ENCODE data around the gene PBXIP1. TPM values are rescaled to one million over a fixed set of nuclear protein-coding genes. Genes with fewer than 3 reads are reported as not detected.
A peak's percentile ranks its signal among the peaks of the same experiment; 100 is the strongest.

PBXIP1 gene
- total RNA-seq, 4 donors from 2014 or later: 205 to 371 (median 283) TPM

GRCh38 chr1:154959426-154959780 lies 3.5 kb upstream of the PBXIP1 start:
- no peak for TF ChIP-seq CTCF (IDR thresholded peaks at IDR 0.05)
- no peak for TF ChIP-seq EP300 (IDR thresholded peaks at IDR 0.05)
- TF ChIP-seq POLR2A (IDR thresholded peaks at IDR 0.05): no peak
- H3K27ac ChIP-seq: peak overlapping the region in 3 of 4 donors; percentile 30 to 98 (median 87)
- no CpG with 5 or more reads among the region's 7 CpGs for WGBS, 2 donors (ENCODE audit: low coverage in 1 of 2)

GRCh38 chr1:154958681-154959425 lies 3.0 kb upstream of the PBXIP1 start:
- 87 to 91% methylated on average over 3 to 6 of the region's 16 CpGs for WGBS, 2 donors (ENCODE audit: low coverage in 1 of 2)
- no peaks in the 10 kb centered on the region for H3K27me3 ChIP-seq
- no peak for TF ChIP-seq POLR2A (IDR thresholded peaks at IDR 0.05)
- no peak for TF ChIP-seq EP300 (IDR thresholded peaks at IDR 0.05)
- no peak for TF ChIP-seq POLR2AphosphoS5 (IDR thresholded peaks at IDR 0.05)
- peaks cover 0 to 33% of the 10 kb centered on the region in 2 donors for H3K36me3 ChIP-seq
- ATAC-seq: no peak
- H3K4me1 ChIP-seq: peaks cover 9 to 90% (median 46%) of the 10 kb centered on the region in 3 donors
- peak overlapping the region in 3 of 4 donors; percentile 30 to 98 (median 87) for H3K27ac ChIP-seq
- H3K4me3 ChIP-seq: no peak overlapping the region
- no peaks in the 10 kb centered on the region for H3K9me3 ChIP-seq

More at GRCh38 chr1:154959426-154959780, 3.5 kb upstream of the PBXIP1 start:
- Histone ChIP-seq H3K27me3 (no peaks in the 10 kb centered on the region), H3K36me3 (peaks cover 0 to 39% of the 10 kb centered on the region in 2 donors), H3K9me3 (no peaks in the 10 kb centered on the region), H3K4me3 (no peak overlapping the region), H3K4me1 (peaks cover 7 to 87% (median 41%) of the 10 kb centered on the region in 3 donors)
- no peak for ATAC-seq

DNA sequence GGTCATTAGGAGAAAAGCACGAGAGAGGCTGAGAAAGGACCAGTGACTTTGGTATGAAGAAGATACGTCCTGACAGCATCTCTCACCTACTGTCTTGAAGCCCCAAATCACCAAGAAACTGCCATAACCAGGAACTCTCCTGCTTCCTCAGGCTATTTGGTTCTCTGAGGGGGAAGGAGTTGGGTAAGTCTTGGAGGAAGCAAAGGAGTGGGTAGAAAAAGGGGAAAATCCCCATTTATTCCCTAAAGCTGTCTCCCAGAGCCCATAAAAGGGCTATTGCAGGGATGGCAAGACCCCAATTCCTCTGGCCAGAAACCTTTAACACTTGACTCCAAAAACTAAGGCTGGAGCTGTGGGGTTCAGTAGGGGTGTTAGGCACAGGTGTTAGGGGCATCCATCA lies 2.1 kb upstream of the PBXIP1 start:
- Histone ChIP-seq H3K27me3 (no peaks in the 10 kb centered on the region), H3K4me1 (peaks cover 14 to 90% (median 51%) of the 10 kb centered on the region in 3 donors), H3K9me3 (no peaks in the 10 kb centered on the region), H3K4me3 (no peak overlapping the region), H3K27ac (peak overlapping the region in 2 of 4 donors; percentile 87 to 98), H3K36me3 (peaks cover 0 to 25% of the 10 kb centered on the region in 2 donors)
- TF ChIP-seq POLR2A (IDR thresholded peaks at IDR 0.05) (no peak), EP300 (IDR thresholded peaks at IDR 0.05) (no peak), POLR2AphosphoS5 (IDR thresholded peaks at IDR 0.05) (no peak), CTCF (IDR thresholded peaks at IDR 0.05) (no peak)
- 73 to 80% methylated on average over 1 to 2 of the region's 2 CpGs for WGBS, 2 donors (ENCODE audit: low coverage in 1 of 2)
- no peak for ATAC-seq

- 25 to 43% methylated on average over 5 to 7 of the region's 9 CpGs for WGBS, 2 donors (ENCODE audit: low coverage in 1 of 2)
- Histone ChIP-seq H3K27ac (peak overlapping the region; percentile 79 to 98 (median 88)), H3K9me3 (no peaks in the 10 kb centered on the region), H3K36me3 (peaks cover 0 to 21% of the 10 kb centered on the region in 2 donors), H3K27me3 (no peaks in the 10 kb centered on the region), H3K4me1 (peaks cover 14 to 90% (median 47%) of the 10 kb centered on the region in 3 donors), H3K4me3 (peak overlapping the region in 1 of 2 donors; percentile 63)
- no peak for TF ChIP-seq POLR2AphosphoS5 (IDR thresholded peaks at IDR 0.05)
- no peak for TF ChIP-seq POLR2A (IDR thresholded peaks at IDR 0.05)
- TF ChIP-seq CTCF (IDR thresholded peaks at IDR 0.05): no peak
- TF ChIP-seq EP300 (IDR thresholded peaks at IDR 0.05): no peak
- no peak for ATAC-seq
Observed at GRCh38 chr1:154957091-154957657, 1.3 kb upstream of the PBXIP1 start.

DNA sequence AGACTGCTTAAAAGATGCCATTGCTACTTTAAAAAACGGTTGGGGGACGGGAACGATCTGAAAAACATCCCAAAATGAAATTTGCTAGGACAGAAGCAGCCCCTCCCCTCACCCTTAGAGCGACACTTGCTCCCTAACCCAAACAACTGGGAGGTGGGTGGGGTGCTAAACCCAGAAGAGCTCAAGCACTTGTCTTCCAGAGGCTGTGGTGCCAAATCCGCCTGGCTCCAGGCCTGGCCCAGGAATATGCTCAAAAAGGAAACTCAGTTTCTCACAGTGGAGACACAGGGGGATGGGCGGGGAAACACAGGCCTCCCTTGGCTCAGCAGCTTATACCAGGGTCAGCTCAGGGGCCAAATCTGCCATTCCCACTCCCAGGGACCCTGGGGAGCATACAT lies 644 bp upstream of the PBXIP1 start:
- ATAC-seq: peak; percentile 28
- Histone ChIP-seq H3K4me3 (peak overlapping the region; percentile 63 to 66), H3K4me1 (peaks cover 14 to 95% (median 47%) of the 10 kb centered on the region in 3 donors), H3K36me3 (peaks cover 0 to 23% of the 10 kb centered on the region in 2 donors), H3K27me3 (no peaks in the 10 kb centered on the region), H3K27ac (peak overlapping the region; percentile 79 to 98 (median 88)), H3K9me3 (no peaks in the 10 kb centered on the region)
- WGBS, 2 donors (ENCODE audit: low coverage in 1 of 2): 6 to 7% methylated on average over 3 of the region's 6 CpGs
- TF ChIP-seq POLR2A (IDR thresholded peaks at IDR 0.05): no peak
- no peak for TF ChIP-seq EP300 (IDR thresholded peaks at IDR 0.05)
- no peak for TF ChIP-seq CTCF (IDR thresholded peaks at IDR 0.05)
- TF ChIP-seq POLR2AphosphoS5 (IDR thresholded peaks at IDR 0.05): no peak
